Kidney (tissue), 14 donors: ENCODE data around the gene SECTM1. TPM values are rescaled to one million over a fixed set of nuclear protein-coding genes. Genes with fewer than 3 reads are reported as not detected.

Experiments
- DNase-seq, 5 donors: peaks; one replicate each; pipeline ENCODE4 v3.0.0-alpha.2; 2013 to 2020
- FAIRE-seq: peaks from 2 replicates; lab custom pipeline; 2012; peaks lifted over from hg19 to GRCh38; lab: Jason Lieb, UNC
- H3K27ac ChIP-seq, 2 donors: one replicate each; pipeline ENCODE4 v1.7.0; 2013; ENCODE audit warnings: low read depth in 2 of 2, low read length in 2 of 2, inconsistent platforms in 1 of 2
- H3K27me3 ChIP-seq: one replicate; pipeline ENCODE4 v1.7.1; 2013; ENCODE audit warnings: low read length, inconsistent platforms; ENCODE audit not compliant: control insufficient read depth, insufficient read depth
- H3K36me3 ChIP-seq, 3 donors: one replicate each; pipeline versions ENCODE4 v1.7.0 to v1.7.1; 2013; ENCODE audit warnings: low read length in 3 of 3, control low read depth in 1 of 3, inconsistent platforms in 1 of 3; ENCODE audit not compliant: insufficient read depth in 3 of 3, control insufficient read depth in 2 of 3
- H3K4me1 ChIP-seq, 3 donors: one replicate each; pipeline versions ENCODE4 v1.7.0 to v1.7.1; 2013; ENCODE audit warnings: low read length in 3 of 3, inconsistent platforms in 1 of 3, low read depth in 1 of 3; ENCODE audit not compliant: control insufficient read depth in 2 of 3, insufficient read depth in 2 of 3
- H3K4me3 ChIP-seq, 3 donors: one replicate each; pipeline versions ENCODE4 v1.7.0 to v1.8.1; 2013; ENCODE audit warnings: low read length in 3 of 3, control low read depth in 1 of 3, inconsistent platforms in 1 of 3
- H3K9ac ChIP-seq, 3 donors: one replicate each; pipeline versions ENCODE4 v1.7.0 to v1.7.1; 2013; ENCODE audit warnings: low read length in 3 of 3, control low read depth in 1 of 3, inconsistent platforms in 1 of 3
- H3K9me3 ChIP-seq, 3 donors: one replicate each; pipeline versions ENCODE4 v1.7.0 to v1.7.1; 2013; ENCODE audit warnings: low read length in 3 of 3, control low read depth in 1 of 3, inconsistent platforms in 1 of 3; ENCODE audit not compliant: control insufficient read depth in 2 of 3, insufficient read depth in 1 of 3
- CTCF ChIP-seq: IDR thresholded peaks from 3 replicates; pipeline ENCODE4 v1.5.1; 2012; ENCODE audit warnings: mild to moderate bottlenecking, moderate library complexity, borderline replicate concordance; ENCODE audit not compliant: insufficient read depth; ENCODE audit errors: extremely low read depth
- intact Hi-C: fragments of 100-400 bp; cut with DNase I; formaldehyde crosslinking; loops from one replicate; pipeline ENCODE4 v1.11.1; 2022
- polyA plus RNA-seq: library from polyadenylated mRNA; stranded (reverse); fragments of 350-450 nt; fragmentation: Illumina TruSeq; extraction: RNeasy Lipid Tissue Mini Kit (QIAGEN cat#74804); gene quantifications from one replicate; pipeline ENCODE4 v1.2.3, GENCODE V29; 2014; ENCODE audit warnings: low read depth, low replicate concordance; ENCODE audit not compliant: insufficient read depth
- total RNA-seq: library from RNA; stranded (reverse); fragmentation: NEBNext Ultra II Directional; extraction: Animal tissue kit (Norgen Biotek cat#: 25700); gene quantifications from one replicate; pipeline ENCODE4 v1.2.1, GENCODE V29; 2021
- donor health status: control.
- donor health status: control.
- donor health status: control.
- donor health status: control.
- donor health status: control.
- donor health status: DM: yes; HTN: yes; CAD: no.
- donor health status: Normal renal cell carcinoma (clear cell type).

Gene SECTM1
- total and polyA plus RNA-seq, 2 donors from 2014 or later: 15.4 to 87.5 TPM

- no peak for DNase-seq
- intact Hi-C loops: no loop called here
- no peak for FAIRE-seq
- H3K4me1 ChIP-seq: peaks cover 0 to 37% (median 16%) of the 10 kb centered on the region in 3 donors
- H3K27me3 ChIP-seq: peaks cover 4% of the 10 kb centered on the region
- no peak overlapping the region for H3K4me3 ChIP-seq
- no peaks in the 10 kb centered on the region for H3K9me3 ChIP-seq
- H3K27ac ChIP-seq: no peak overlapping the region
- no peak for TF ChIP-seq CTCF
- no peak overlapping the region for H3K9ac ChIP-seq
- no peaks in the 10 kb centered on the region for H3K36me3 ChIP-seq
Observed at GRCh38 chr17:82331345-82331939, 2.1 kb downstream of the SECTM1 start.

DNA sequence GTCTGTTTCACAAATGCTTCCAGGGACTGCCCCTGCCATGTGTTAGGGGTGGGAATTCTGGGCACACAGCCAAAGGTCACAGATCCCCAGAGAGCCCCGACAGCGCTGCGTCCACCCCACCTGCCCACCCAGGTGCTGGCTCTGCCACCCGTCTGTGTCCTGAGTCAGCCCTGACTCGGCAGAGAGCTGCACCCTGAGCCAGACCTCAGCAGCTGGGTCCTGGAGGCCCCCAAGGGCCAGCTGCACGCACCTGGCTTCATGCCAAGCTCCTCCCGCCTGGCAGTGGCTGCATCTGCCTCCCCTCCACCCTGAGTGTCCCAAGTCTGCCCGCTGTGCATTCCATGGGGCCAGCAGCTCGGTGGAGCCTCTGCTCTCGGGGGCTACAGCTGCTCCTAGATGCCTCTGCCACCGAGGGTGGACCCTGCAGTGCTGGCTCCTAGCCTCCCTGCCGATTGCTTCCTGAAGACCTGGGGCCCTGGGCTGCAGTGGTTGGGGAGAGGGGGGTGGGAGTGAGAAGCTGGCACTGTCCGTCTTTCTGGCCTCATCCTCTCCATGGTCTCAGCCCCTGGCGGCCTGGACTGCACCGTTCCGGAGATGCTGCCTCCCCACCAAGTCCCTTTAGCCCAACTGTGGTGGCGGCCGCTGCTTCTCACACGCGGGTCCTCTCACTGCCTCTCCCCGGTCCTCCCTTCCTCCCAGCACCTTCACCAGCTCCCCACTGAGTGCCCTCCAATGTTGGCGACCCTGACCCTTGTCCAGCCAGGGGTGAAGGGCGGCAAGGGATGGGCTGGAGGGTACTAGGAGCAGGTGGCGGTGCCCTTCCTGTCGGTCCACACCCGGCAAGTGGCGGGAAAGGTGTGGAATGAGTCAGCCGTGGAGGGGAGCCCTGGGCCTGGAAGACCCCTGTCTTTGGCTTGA is 3.0 kb downstream of the SECTM1 start:
- no peaks in the 10 kb centered on the region for H3K9me3 ChIP-seq
- intact Hi-C loops: no loop called here
- no peaks in the 10 kb centered on the region for H3K36me3 ChIP-seq
- H3K9ac ChIP-seq: no peak overlapping the region
- no peak for FAIRE-seq
- no peak for TF ChIP-seq CTCF
- H3K27me3 ChIP-seq: peaks cover 4% of the 10 kb centered on the region
- H3K4me1 ChIP-seq: peaks cover 0 to 37% (median 16%) of the 10 kb centered on the region in 3 donors
- no peak overlapping the region for H3K27ac ChIP-seq
- H3K4me3 ChIP-seq: no peak overlapping the region
- peak; percentile 73 to 89 (median 80) for DNase-seq

DNA sequence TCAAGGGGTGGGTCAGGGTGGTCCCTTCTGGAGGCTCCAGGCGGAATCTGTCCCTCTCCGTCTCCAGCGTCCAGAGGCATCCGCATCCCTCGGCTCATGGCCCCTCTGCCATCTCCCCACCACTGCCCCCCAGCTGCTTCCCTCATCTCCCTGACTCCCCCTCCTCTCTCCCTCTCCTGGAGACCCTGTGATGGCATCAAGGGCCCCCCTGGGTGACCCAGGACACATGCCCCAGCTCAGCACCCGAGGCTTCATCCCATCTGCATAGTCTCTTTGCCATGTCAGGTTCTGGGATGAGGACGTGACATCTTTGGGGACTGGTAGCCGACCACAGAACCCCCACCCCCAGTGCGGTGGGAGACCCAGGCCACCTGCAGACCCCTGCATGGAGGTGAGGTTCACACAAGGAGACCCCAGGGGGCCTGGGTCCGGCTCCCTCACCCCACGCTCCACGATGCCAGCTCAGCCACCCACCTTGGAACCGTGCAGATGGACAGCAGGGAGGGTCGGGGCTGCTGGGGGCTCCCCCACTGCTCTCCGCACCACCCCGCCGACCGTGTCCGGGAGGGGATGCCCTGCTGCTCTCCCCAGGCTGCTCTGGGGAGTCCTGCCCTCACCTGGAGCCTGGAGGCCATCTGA is 3.8 kb downstream of the SECTM1 start:
- DNase-seq: peak in 1 of 5 donors; percentile 49
- no peak overlapping the region for H3K9ac ChIP-seq
- H3K4me3 ChIP-seq: no peak overlapping the region
- TF ChIP-seq CTCF: no peak
- H3K27ac ChIP-seq: peak overlapping the region in 1 of 2 donors; percentile 13
- FAIRE-seq: no peak
- H3K9me3 ChIP-seq: no peaks in the 10 kb centered on the region
- intact Hi-C loops: loop anchor here (10.0 kb wide), 2 partner anchors 95 to 125 kb away; no protein-coding TSS in a partner anchor
- H3K4me1 ChIP-seq: peaks cover 0 to 31% (median 16%) of the 10 kb centered on the region in 3 donors
- no peaks in the 10 kb centered on the region for H3K36me3 ChIP-seq
- peaks cover 4% of the 10 kb centered on the region for H3K27me3 ChIP-seq
